ENCODE measurements around the gene COL11A2. TPM values are rescaled to one million over a fixed set of nuclear protein-coding genes. Genes with fewer than 3 reads are reported as not detected.

Gene COL11A2
- total and polyA plus RNA-seq, 2 of the 13 experiments (the other 11 are each of a cell fraction or from before 2014, with no cell fraction given) = 0.55 TPM

DNA sequence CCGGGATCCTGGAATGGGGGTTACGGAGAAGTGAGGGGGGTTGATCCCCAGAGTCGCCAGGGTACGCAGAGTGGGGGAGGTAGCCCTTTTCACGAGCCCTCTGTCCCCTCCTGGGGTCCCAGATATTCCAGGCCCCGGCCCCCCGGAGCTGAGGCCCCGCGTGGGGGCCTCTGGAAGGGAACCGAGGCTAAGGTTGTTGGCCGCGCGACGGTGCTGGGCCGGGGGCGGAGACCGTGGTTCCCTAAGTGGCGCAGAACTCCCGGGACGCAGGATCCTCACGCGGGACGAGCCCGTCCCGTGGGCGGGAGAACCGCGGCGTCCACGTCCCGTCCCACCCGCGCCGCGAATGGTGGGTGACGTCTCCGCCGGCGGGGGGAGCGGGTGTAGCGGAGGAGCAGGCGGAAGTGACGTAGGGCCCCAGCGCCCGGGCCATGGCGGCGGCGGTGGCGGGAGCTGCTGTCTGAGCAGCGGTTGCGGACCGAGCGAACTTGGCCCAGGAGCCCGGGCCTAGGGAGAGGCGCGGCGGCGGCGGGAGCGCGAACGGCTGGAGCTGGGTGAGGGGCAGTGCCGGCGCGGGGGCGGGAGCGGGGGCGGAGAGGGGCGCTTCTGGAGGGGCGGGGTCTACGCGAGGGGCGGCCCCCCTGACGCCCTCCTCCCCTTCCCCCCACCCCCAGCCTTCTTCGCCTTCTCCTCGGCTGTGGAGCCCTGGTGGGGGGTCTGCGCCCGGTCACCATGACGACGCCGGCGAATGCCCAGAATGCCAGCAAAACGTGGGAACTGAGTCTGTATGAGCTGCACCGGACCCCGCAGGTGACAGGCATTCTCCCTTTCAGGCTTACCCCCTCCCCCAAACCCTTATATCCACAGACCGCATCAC lies 16.1 kb upstream of the COL11A2 start, which contains the start of gene RING1 (continued):
- TF ChIP-seq, protein P1, sequence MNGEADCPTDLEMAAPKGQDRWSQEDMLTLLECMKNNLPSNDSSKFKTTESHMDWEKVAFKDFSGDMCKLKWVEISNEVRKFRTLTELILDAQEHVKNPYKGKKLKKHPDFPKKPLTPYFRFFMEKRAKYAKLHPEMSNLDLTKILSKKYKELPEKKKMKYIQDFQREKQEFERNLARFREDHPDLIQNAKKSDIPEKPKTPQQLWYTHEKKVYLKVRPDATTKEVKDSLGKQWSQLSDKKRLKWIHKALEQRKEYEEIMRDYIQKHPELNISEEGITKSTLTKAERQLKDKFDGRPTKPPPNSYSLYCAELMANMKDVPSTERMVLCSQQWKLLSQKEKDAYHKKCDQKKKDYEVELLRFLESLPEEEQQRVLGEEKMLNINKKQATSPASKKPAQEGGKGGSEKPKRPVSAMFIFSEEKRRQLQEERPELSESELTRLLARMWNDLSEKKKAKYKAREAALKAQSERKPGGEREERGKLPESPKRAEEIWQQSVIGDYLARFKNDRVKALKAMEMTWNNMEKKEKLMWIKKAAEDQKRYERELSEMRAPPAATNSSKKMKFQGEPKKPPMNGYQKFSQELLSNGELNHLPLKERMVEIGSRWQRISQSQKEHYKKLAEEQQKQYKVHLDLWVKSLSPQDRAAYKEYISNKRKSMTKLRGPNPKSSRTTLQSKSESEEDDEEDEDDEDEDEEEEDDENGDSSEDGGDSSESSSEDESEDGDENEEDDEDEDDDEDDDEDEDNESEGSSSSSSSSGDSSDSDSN (CRISPR knock-in tag; IDR thresholded peaks at IDR 0.05) = peak; percentile 74; the same call in 1 of the 2 replicates
- TF ChIP-seq ZNF230 (CRISPR knock-in tag; IDR thresholded peaks at IDR 0.05) = peak; percentile 90; the same call in 1 of the 2 replicates
- no peak for TF ChIP-seq TBL1XR1 (IDR thresholded peaks at IDR 0.05; ENCODE audit: borderline replicate concordance, low read length, partially characterized antibody)
- TF ChIP-seq ZNF788 (CRISPR knock-in tag; IDR thresholded peaks at IDR 0.05; ENCODE audit: borderline replicate concordance) = peak; percentile 94
- no peak for TF ChIP-seq ZNF678 (CRISPR knock-in tag; IDR thresholded peaks at IDR 0.05)
- peak; percentile 53; the same call in 1 of the 2 replicates for TF ChIP-seq ISL2 (CRISPR knock-in tag; IDR thresholded peaks at IDR 0.05)
- TF ChIP-seq STAG1 (CRISPR knock-in tag; IDR thresholded peaks at IDR 0.05) = no peak
- TF ChIP-seq, protein P2, sequence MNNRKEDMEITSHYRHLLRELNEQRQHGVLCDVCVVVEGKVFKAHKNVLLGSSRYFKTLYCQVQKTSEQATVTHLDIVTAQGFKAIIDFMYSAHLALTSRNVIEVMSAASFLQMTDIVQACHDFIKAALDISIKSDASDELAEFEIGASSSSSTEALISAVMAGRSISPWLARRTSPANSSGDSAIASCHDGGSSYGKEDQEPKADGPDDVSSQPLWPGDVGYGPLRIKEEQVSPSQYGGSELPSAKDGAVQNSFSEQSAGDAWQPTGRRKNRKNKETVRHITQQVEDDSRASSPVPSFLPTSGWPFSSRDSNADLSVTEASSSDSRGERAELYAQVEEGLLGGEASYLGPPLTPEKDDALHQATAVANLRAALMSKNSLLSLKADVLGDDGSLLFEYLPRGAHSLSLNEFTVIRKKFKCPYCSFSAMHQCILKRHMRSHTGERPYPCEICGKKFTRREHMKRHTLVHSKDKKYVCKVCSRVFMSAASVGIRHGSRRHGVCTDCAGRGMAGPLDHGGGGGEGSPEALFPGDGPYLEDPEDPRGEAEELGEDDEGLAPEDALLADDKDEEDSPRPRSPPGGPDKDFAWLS (CRISPR knock-in tag; IDR thresholded peaks at IDR 0.05; ENCODE audit: borderline replicate concordance) = no peak
- TF ChIP-seq ZNF530 (CRISPR knock-in tag; IDR thresholded peaks at IDR 0.05; ENCODE audit: low read depth) = no peak
- peak; percentile 73; the same call in 1 of the 2 replicates for TF ChIP-seq ATF1 (CRISPR knock-in tag; IDR thresholded peaks at IDR 0.05)
- TF ChIP-seq, protein P3, sequence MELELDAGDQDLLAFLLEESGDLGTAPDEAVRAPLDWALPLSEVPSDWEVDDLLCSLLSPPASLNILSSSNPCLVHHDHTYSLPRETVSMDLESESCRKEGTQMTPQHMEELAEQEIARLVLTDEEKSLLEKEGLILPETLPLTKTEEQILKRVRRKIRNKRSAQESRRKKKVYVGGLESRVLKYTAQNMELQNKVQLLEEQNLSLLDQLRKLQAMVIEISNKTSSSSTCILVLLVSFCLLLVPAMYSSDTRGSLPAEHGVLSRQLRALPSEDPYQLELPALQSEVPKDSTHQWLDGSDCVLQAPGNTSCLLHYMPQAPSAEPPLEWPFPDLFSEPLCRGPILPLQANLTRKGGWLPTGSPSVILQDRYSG (CRISPR knock-in tag; IDR thresholded peaks at IDR 0.05) = no peak
- peak; percentile 70; the same call in 1 of the 2 replicates for TF ChIP-seq BRCA1 (CRISPR knock-in tag; IDR thresholded peaks at IDR 0.05)
- 0 out of 2 replicates have a peak, but pooled peaks have one; percentile 73 for TF ChIP-seq SIN3A (IDR thresholded peaks at IDR 0.05; ENCODE audit: borderline replicate concordance, low read depth, low read length)
- TF ChIP-seq SALL1 (CRISPR knock-in tag; IDR thresholded peaks at IDR 0.05) = peak; percentile 83
- TF ChIP-seq, protein P4, sequence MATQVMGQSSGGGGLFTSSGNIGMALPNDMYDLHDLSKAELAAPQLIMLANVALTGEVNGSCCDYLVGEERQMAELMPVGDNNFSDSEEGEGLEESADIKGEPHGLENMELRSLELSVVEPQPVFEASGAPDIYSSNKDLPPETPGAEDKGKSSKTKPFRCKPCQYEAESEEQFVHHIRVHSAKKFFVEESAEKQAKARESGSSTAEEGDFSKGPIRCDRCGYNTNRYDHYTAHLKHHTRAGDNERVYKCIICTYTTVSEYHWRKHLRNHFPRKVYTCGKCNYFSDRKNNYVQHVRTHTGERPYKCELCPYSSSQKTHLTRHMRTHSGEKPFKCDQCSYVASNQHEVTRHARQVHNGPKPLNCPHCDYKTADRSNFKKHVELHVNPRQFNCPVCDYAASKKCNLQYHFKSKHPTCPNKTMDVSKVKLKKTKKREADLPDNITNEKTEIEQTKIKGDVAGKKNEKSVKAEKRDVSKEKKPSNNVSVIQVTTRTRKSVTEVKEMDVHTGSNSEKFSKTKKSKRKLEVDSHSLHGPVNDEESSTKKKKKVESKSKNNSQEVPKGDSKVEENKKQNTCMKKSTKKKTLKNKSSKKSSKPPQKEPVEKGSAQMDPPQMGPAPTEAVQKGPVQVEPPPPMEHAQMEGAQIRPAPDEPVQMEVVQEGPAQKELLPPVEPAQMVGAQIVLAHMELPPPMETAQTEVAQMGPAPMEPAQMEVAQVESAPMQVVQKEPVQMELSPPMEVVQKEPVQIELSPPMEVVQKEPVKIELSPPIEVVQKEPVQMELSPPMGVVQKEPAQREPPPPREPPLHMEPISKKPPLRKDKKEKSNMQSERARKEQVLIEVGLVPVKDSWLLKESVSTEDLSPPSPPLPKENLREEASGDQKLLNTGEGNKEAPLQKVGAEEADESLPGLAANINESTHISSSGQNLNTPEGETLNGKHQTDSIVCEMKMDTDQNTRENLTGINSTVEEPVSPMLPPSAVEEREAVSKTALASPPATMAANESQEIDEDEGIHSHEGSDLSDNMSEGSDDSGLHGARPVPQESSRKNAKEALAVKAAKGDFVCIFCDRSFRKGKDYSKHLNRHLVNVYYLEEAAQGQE (IDR thresholded peaks at IDR 0.05; ENCODE audit: borderline replicate concordance in 1 of 2, low read depth in 1 of 2, low read length in 2 of 2) = no peak
- peak; percentile 42; the same call in 1 of the 2 replicates for TF ChIP-seq SP5 (CRISPR knock-in tag; IDR thresholded peaks at IDR 0.05; ENCODE audit: borderline replicate concordance, low read depth)
- TF ChIP-seq SOX5 (CRISPR knock-in tag; IDR thresholded peaks at IDR 0.05; ENCODE audit: borderline replicate concordance) = peak; percentile 41; the same call in 1 of the 2 replicates
- peak; percentile 67; the same call in 1 of the 2 replicates for TF ChIP-seq ZBTB42 (CRISPR knock-in tag; IDR thresholded peaks at IDR 0.05)
